ENCODE data around the gene YBX2.
A peak's percentile ranks its signal among the peaks of the same experiment; 100 is the strongest.

Gene YBX2

GRCh38 chr17:7322520-7323194, 28.2 kb upstream of the YBX2 start:
- DNase-seq = no peak

- no peak for DNase-seq
Observed at GRCh38 chr17:7321466-7321865, 27.0 kb upstream of the YBX2 start.

GRCh38 chr17:7318121-7318860, 23.9 kb upstream of the YBX2 start:
- no peak for DNase-seq

GRCh38 chr17:7317161-7317803, 22.8 kb upstream of the YBX2 start:
- DNase-seq = no peak

- DNase-seq = no peak
Observed at GRCh38 chr17:7315570-7316235, 21.3 kb upstream of the YBX2 start.

GRCh38 chr17:7314719-7315569, 20.5 kb upstream of the YBX2 start, which contains the start of gene GPS2:
TSS of gene GPS2 (minus strand) at chr17:7315360. CDS start at chr17:7315052, 308 bp downstream.
- DNase-seq = peak; percentile 95

- no peak for DNase-seq
Observed at GRCh38 chr17:7313890-7314718, 19.7 kb upstream of the YBX2 start.

- no peak for DNase-seq
Observed at GRCh38 chr17:7313088-7313889, 18.9 kb upstream of the YBX2 start.

- DNase-seq = no peak
Observed at GRCh38 chr17:7312432-7313087, 18.1 kb upstream of the YBX2 start.

GRCh38 chr17:7311110-7311705, 16.8 kb upstream of the YBX2 start:
- DNase-seq = no peak

GRCh38 chr17:7309628-7310027, 15.2 kb upstream of the YBX2 start:
- DNase-seq = no peak

- peak; percentile 69 for DNase-seq
Observed at GRCh38 chr17:7308625-7309433, 14.4 kb upstream of the YBX2 start.

- no peak for DNase-seq
Observed at GRCh38 chr17:7307686-7308624, 13.5 kb upstream of the YBX2 start.

GRCh38 chr17:7306911-7307685, 12.7 kb upstream of the YBX2 start, which contains the start of gene EIF5A:
TSS of gene EIF5A (plus strand) at chr17:7307628. CDS start at chr17:7309636, 2,008 bp downstream.
- peak; percentile 96 for DNase-seq

- DNase-seq = no peak
Observed at GRCh38 chr17:7304179-7304578, 9.7 kb upstream of the YBX2 start.

GRCh38 chr17:7296189-7296861, 1.9 kb upstream of the YBX2 start:
- peak; percentile 97 for DNase-seq
